ENCODE measurements around the gene OXCT2. TPM values are rescaled to one million over a fixed set of nuclear protein-coding genes. Genes with fewer than 3 reads are reported as not detected.

The OXCT2 gene
- total RNA-seq, 1 donor from 2014 or later, result 1.2 TPM

- Mint-ChIP-seq H3K4me1 (peaks cover 13% of the 10 kb centered on the region), H3K27ac (no peak overlapping the region), H3K4me3 (no peak overlapping the region), H3K9me3 (no peaks in the 10 kb centered on the region), H3K36me3 (ENCODE audit: low read depth) (no peaks in the 10 kb centered on the region), H3K27me3 (no peaks in the 10 kb centered on the region)
- no peak for TF ChIP-seq CTCF (IDR thresholded peaks at IDR 0.05)
- CTCF ChIA-PET, result no interaction called here
- DNase-seq (no peak), ATAC-seq (ENCODE audit: low read depth) (no peak)
- intact Hi-C loops (cut with micrococcal nuclease), result no loop called here
- POLR2A ChIA-PET, result no interaction called here
These were observed 41.8 kb upstream of the OXCT2 start for GRCh38 chr1:39812913-39813312.

- no peak for TF ChIP-seq CTCF (IDR thresholded peaks at IDR 0.05)
- Mint-ChIP-seq H3K27me3 (no peaks in the 10 kb centered on the region), H3K36me3 (ENCODE audit: low read depth) (peaks cover 10% of the 10 kb centered on the region), H3K9me3 (peaks cover 5% of the 10 kb centered on the region), H3K4me1 (no peaks in the 10 kb centered on the region), H3K4me3 (no peak overlapping the region), H3K27ac (no peak overlapping the region)
- ATAC-seq (ENCODE audit: low read depth) (no peak), DNase-seq (no peak)
- intact Hi-C loops (cut with micrococcal nuclease), result no loop called here
- POLR2A ChIA-PET, result no interaction called here
- CTCF ChIA-PET, result no interaction called here
These were observed 37.8 kb upstream of the OXCT2 start for GRCh38 chr1:39808784-39809517.

- Mint-ChIP-seq H3K4me1 (no peaks in the 10 kb centered on the region), H3K27me3 (no peaks in the 10 kb centered on the region), H3K36me3 (ENCODE audit: low read depth) (peaks cover 10% of the 10 kb centered on the region), H3K27ac (no peak overlapping the region), H3K4me3 (no peak overlapping the region), H3K9me3 (peaks cover 5% of the 10 kb centered on the region)
- ChIA-PET POLR2A (no interaction called here), CTCF (no interaction called here)
- no peak for TF ChIP-seq CTCF (IDR thresholded peaks at IDR 0.05)
- intact Hi-C loops (cut with micrococcal nuclease), result no loop called here
- ATAC-seq (ENCODE audit: low read depth) (no peak), DNase-seq (no peak)
These were observed 34.2 kb upstream of the OXCT2 start for GRCh38 chr1:39805385-39805784.

GRCh38 chr1:39802496-39803260, 31.5 kb upstream of the OXCT2 start:
- H3K9me3 Mint-ChIP-seq, result peaks cover 5% of the 10 kb centered on the region
- H3K4me1 Mint-ChIP-seq, result peaks cover 11% of the 10 kb centered on the region
- peaks cover 10% of the 10 kb centered on the region for H3K36me3 Mint-ChIP-seq (ENCODE audit: low read depth)
- H3K27ac Mint-ChIP-seq, result no peak overlapping the region
- H3K27me3 Mint-ChIP-seq, result no peaks in the 10 kb centered on the region
- DNase-seq, result no peak
- no peak overlapping the region for H3K4me3 Mint-ChIP-seq
- ATAC-seq (ENCODE audit: low read depth), result no peak
- intact Hi-C loops (cut with micrococcal nuclease), result no loop called here
- ChIA-PET POLR2A (interaction anchor here (0.6 to 0.7 kb wide), 2 partner anchors 17 to 1012 kb away, joined by 5 to 8 read pairs; no protein-coding TSS in a partner anchor), CTCF (no interaction called here)
- TF ChIP-seq CTCF (IDR thresholded peaks at IDR 0.05), result no peak

GRCh38 chr1:39800471-39800835, 29.3 kb upstream of the OXCT2 start:
- ATAC-seq (ENCODE audit: low read depth) (no peak), DNase-seq (no peak)
- Mint-ChIP-seq H3K27ac (no peak overlapping the region), H3K27me3 (no peaks in the 10 kb centered on the region), H3K9me3 (peaks cover 3% of the 10 kb centered on the region), H3K4me1 (peaks cover 11% of the 10 kb centered on the region), H3K36me3 (ENCODE audit: low read depth) (peaks cover 7% of the 10 kb centered on the region), H3K4me3 (no peak overlapping the region)
- no peak for TF ChIP-seq CTCF (IDR thresholded peaks at IDR 0.05)
- intact Hi-C loops (cut with micrococcal nuclease), result no loop called here
- POLR2A ChIA-PET, result interaction anchor here (2.4 kb wide), 1 partner anchor 62 kb away, joined by 26 read pairs; the partner anchor contains the start of gene PPIE
- CTCF ChIA-PET, result interaction anchor here (0.8 to 2.2 kb wide), 7 partner anchors 11 to 194 kb away, joined by 3 to 15 read pairs (median 5); partner anchors contain the start of gene BMP8B

All from activated B cell treated with CpG ODN at 0.5 μM for 24 hours (primary cell).